GM12874 (cell line): Measurements from ENCODE around the gene IZUMO2.

Experiments used
- CTCF ChIP-seq: IDR thresholded peaks from 2 replicates; pipeline ENCODE4 v1.5.1; 2011; ENCODE audit warnings: low read depth, mild to moderate bottlenecking, control low read depth, low read length, moderate library complexity; ENCODE audit not compliant: insufficient read depth

The IZUMO2 gene

GRCh38 chr19:50204081-50204428 is 41.0 kb upstream of the IZUMO2 start:
- TF ChIP-seq CTCF = no peak

DNA sequence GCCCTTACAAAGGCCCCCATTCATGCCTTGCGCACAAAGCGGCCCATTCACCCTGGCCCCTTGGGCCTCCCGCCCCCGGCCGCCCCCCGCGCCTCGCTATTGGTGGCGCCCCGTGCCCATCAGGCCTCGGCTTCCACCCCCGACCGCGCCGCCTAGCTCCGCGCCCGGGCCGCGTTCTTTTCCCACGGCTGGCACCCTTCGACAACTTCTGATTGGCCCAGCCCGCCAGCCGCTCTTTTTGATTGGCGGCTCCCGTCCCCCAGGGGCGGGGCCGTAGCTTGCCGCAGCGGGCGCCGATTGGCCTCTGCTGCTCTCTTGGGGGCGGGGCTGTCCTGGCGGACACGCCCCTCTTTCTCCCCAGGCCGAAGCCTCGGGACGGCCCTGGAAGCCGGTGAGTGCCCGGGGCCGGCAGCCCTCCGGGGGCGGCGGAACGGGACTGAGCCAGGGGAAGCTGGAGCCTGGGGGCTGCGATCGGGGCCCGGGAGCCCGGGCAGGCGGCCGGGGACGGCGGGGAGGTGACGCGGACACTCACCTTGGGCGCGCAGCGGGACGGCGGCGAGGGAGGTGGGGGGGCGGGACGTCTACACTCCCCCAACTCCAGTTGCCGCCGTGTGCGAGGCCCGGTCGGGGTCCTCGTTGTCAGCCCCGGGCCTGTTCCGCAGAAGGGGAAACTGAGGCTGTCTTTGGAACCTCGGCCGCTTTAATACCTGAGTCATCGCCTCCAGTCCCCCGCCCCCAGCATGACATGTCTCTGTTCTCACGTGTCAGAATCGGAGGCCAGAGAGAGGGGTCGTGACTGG is 40.4 kb upstream of the IZUMO2 start, which contains the start of gene MYH14:
Gene MYH14 (plus strand): TSS at position 342 of the 800 bp plus-strand sequence. CDS start 6,744 bp downstream, outside the sequence.
- no peak for TF ChIP-seq CTCF

GRCh38 chr19:50202962-50203280 is 39.8 kb upstream of the IZUMO2 start:
- TF ChIP-seq CTCF = no peak

DNA sequence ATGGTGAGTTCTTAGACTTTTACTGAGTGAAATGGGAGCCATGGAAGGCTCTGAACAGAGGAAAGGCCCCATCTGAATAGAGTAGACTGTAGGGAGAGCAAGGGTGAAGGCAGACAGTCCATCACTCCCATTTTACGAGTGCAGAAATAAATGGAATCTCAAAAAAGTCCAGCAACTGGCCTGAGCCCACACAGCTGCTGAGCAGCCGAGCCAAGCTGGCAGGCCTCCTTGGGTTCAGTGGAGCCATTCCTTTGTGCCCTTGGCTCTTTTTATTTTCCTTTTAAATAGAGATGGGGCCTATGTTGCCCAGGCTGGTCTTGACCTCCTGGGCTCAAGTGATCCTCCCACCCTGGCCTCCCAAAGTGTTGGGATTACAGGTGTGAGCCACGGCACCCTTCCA is 39.3 kb upstream of the IZUMO2 start:
- TF ChIP-seq CTCF = no peak

DNA sequence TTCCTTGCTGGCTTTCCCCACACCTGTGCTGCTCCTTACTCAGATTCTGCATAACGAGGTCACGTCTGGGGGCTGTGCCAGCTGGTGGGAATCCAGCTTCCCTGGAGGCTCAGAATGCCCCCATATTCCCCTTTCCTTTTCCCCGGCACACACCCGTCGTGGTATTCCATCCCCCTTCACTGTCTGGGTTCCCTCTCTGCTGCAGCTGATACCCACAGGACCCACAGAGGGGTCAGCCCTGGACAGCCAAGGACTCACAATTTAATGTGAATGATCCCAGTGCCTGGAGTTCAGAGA is 36.1 kb upstream of the IZUMO2 start:
- no peak for TF ChIP-seq CTCF

- TF ChIP-seq CTCF = no peak
Measured at GRCh38 chr19:50198431-50199258, 35.6 kb upstream of the IZUMO2 start.

- no peak for TF ChIP-seq CTCF
Measured at GRCh38 chr19:50197348-50197747, 34.3 kb upstream of the IZUMO2 start.
